Right lung (tissue), 5 donors: Measurements from ENCODE around the gene SENP3. TPM values are rescaled to one million over a fixed set of nuclear protein-coding genes. Genes with fewer than 3 reads are reported as not detected.

Experiments used
- DNase-seq, 2 donors: peaks; one replicate each; pipeline ENCODE4 v3.0.0-alpha.2; 2013
- polyA plus RNA-seq, 5 donors: library from polyadenylated mRNA; unstranded; fragments of 120-200 nt; gene quantifications; one replicate each; pipeline versions ENCODE4 v1.2.1 to v1.2.3, GENCODE V29; 2013; ENCODE audit warnings: inconsistent platforms in 1 of 5, low replicate concordance in 1 of 5; ENCODE audit not compliant: insufficient read length in 5 of 5, insufficient read depth in 1 of 5

Gene SENP3
- polyA plus RNA-seq, 5 donors = 61.1 to 72.4 (median 70.5) TPM

DNA sequence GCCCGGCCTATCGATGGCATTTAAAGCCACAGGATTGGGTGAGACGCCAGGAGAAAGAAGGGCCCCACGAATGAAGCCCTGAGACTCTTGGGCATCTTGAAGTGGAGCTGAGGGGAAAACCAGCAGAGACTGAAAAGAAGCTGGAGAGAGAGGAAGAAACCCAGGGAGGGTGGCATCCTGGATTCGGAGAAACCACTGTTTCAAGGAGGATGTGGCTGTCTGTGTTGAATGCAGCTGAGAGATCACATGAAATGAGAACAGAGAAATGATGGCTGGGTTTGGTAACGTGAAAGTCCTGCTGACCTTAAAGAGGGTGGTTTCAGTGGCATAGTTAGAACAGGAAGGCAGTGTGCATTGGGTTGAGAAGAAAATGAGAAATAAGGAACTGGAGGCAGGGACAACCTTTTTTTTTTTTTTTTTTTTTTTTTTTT is 9.1 kb upstream of the SENP3 start:
- DNase-seq = no peak

DNA sequence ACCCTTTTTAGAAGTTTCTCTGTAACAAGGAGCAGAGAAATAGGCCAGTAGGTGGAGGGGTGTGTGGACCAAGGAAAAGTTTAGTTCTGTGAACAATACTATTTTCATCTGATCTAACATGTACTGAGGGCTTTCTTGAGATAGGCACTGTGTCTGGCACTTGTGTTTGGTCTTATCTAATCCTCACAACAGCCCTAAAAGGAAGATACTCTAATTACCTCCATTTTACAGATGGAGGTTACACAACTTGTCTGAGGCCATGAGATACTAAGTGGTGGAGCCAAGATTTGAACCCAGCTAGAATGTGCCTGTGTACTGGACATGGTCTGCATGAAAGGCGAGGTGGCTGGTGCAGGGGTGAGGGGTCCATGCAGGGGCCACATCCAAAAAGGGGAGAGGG is 8.4 kb upstream of the SENP3 start:
- DNase-seq = no peak

DNA sequence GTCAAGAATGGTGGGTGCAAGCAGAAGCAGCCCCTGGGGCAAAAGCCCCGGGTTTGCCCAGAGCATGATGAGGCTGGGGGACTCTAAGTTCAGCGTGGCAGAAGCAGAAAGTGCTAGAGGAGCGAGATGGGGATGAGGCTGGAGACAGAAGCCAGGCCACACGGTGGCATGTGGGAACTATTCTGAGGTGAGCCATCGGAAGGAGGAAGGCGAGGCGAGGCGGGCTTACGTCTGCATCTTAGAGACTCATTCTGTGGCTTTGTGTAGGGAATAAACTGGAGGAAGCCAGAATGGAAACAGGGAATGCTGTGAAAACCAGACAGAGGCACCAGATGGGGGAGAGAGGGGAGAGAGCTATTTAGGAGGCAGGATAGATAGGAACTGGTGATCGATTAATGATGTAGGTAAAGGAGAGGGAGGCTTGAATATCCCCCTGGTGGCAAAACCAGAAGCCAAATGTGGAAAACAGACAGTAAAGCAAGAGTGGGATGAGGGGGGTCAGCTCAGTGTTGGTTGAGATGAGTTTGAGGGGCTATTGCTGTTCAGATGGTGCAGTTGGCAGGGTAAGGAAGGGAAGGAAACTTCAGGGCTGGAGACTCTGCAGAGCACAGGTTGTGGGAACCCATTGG is 6.3 kb upstream of the SENP3 start:
- DNase-seq = no peak

DNA sequence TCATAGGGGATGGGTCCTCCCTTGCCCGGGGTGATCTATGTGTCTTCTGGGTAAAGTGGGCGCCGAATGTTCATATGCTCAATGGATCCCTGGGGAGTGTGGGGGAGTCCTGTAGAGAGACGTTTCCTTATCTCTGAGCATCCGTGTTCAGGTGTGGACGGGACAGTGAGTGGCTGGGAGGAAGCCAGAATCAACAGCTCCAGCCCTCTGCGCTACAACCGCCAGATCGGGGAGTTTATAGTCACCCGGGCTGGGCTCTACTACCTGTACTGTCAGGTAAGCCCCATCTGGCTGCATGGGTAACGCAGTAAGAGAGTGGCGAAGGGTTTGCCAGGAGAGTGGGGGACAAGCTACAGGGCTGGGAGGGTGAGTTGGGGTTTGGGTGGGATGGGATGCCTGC is 5.1 kb upstream of the SENP3 start:
- no peak for DNase-seq

DNA sequence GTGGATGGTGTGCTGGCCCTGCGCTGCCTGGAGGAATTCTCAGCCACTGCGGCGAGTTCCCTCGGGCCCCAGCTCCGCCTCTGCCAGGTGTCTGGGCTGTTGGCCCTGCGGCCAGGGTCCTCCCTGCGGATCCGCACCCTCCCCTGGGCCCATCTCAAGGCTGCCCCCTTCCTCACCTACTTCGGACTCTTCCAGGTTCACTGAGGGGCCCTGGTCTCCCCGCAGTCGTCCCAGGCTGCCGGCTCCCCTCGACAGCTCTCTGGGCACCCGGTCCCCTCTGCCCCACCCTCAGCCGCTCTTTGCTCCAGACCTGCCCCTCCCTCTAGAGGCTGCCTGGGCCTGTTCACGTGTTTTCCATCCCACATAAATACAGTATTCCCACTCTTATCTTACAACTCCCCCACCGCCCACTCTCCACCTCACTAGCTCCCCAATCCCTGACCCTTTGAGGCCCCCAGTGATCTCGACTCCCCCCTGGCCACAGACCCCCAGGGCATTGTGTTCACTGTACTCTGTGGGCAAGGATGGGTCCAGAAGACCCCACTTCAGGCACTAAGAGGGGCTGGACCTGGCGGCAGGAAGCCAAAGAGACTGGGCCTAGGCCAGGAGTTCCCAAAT is 4.5 kb upstream of the SENP3 start:
- DNase-seq = no peak

DNA sequence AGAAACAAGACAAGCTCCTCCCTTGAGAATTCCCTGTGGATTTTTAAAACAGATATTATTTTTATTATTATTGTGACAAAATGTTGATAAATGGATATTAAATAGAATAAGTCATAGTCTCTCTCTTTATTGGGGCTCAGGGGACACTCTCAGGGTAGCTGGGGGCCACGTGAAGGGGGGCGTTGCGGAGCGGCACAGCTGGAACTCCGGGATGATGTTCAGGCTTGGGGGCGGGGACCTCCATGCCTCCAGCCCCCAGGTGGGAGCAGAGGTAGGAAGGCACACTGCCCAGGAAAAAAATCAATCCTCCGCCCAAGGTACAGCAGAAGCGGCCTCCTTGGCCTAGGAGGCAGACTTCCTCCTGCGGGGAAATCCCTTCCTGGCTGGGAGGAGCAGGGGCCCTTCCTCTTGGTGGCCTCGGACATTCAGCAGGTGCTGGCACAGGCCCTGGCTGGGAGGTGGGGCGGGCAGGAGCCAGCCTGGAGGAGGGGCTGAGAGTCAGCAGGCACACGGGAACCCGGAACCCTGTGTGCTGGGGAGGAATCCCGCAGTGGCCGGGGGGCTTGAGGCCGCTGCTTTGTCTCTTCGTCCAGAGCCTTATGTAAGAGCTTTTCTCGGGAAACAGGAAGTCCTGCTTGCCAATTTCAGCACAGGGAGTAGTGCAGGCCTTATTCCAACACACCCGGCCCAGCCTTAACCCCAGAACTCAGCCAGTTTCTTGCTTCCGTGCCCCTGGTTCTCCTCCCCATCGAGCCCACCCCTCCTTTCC is 3.8 kb upstream of the SENP3 start:
- DNase-seq = peak; percentile 90 to 92

DNA sequence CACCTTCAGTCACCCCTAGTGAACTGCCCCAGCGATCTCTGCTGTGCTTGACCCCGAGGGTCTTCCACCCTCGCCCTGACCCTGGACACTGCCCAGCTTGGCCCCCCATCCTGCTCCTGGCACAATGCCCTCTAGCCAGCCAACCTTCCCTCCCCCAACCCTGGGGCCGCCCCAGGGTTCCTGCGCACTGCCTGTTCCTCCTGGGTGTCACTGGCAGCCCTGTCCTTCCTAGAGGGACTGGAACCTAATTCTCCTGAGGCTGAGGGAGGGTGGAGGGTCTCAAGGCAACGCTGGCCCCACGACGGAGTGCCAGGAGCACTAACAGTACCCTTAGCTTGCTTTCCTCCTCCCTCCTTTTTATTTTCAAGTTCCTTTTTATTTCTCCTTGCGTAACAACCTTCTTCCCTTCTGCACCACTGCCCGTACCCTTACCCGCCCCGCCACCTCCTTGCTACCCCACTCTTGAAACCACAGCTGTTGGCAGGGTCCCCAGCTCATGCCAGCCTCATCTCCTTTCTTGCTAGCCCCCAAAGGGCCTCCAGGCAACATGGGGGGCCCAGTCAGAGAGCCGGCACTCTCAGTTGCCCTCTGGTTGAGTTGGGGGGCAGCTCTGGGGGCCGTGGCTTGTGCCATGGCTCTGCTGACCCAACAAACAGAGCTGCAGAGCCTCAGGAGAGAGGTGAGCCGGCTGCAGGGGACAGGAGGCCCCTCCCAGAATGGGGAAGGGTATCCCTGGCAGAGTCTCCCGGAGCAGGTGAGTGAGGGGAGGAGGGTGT is 3.0 kb upstream of the SENP3 start, which contains the start of gene TNFSF13:
TSS of gene TNFSF13 (plus strand) at position 207 of the 776 bp plus-strand sequence. CDS start at position 497, 290 bp downstream.
- DNase-seq = no peak

DNA sequence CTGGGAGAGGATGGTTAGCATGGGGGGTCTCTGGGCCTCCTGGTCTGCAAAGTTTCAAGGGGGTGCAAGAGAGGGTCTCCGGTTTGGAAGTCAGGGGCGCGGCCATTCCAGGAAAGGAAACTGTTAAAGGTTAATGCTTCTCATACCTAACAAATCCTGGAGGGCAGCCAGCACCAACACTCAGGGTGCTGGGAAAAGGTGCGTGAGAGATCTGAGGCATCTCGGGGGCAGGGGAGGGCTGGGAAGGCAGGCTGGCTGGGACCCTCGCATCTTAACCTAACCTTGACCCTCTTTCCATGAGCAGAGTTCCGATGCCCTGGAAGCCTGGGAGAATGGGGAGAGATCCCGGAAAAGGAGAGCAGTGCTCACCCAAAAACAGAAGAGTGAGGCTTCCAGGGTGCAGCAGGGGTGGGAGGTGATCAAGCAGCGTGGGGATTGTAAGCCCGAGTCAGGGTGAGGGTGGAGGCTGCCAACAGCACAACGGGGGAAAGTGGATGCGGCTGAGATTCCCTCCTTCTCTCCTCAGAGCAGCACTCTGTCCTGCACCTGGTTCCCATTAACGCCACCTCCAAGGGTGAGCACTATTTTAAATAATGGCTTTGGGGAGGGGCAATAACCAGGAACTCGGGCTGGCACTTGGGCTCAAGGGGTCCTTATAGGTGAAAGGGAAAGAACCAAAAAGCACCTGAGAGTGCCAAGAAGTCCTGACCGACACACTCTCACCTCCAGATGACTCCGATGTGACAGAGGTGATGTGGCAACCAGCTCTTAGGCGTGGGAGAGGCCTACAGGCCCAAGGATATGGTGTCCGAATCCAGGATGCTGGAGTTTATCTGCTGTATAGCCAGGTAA is 2.2 kb upstream of the SENP3 start:
- DNase-seq = no peak

DNA sequence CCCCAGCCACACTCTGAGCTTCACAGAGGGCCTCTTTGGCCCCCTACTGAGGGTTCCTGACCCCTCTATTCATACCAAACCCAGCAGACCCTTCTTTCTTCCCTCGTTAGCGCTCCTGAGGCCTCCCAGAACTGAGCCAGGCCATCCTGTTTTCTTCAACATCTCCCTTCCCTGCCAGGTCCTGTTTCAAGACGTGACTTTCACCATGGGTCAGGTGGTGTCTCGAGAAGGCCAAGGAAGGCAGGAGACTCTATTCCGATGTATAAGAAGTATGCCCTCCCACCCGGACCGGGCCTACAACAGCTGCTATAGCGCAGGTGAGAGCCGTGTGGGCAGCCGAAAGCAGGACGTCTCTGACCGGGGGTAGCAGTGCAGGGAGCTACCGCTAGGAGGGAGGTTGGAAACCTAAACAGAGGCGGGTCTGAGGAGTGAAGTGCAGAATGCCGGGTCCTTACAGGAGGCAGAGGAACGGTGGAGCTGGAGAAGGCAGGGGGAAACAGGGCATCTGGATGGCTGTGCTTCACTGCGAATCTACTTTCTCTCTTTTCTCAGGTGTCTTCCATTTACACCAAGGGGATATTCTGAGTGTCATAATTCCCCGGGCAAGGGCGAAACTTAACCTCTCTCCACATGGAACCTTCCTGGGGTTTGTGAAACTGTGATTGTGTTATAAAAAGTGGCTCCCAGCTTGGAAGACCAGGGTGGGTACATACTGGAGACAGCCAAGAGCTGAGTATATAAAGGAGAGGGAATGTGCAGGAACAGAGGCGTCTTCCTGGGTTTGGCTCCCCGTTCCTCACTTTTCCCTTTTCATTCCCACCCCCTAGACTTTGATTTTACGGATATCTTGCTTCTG is 1.3 kb upstream of the SENP3 start:
- no peak for DNase-seq

DNA sequence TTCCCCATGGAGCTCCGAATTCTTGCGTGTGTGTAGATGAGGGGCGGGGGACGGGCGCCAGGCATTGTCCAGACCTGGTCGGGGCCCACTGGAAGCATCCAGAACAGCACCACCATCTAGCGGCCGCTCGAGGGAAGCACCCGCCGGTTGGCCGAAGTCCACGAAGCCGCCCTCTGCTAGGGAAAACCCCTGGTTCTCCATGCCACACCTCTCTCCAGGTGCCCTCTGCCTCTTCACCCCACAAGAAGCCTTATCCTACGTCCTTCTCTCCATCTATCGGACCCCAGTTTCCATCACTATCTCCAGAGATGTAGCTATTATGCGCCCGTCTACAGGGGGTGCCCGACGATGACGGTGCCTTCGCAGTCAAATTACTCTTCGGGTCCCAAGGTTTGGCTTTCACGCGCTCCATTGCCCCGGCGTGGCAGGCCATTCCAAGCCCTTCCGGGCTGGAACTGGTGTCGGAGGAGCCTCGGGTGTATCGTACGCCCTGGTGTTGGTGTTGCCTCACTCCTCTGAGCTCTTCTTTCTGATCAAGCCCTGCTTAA is 617 bp upstream of the SENP3 start:
- DNase-seq = peak; percentile 82 to 90

DNA sequence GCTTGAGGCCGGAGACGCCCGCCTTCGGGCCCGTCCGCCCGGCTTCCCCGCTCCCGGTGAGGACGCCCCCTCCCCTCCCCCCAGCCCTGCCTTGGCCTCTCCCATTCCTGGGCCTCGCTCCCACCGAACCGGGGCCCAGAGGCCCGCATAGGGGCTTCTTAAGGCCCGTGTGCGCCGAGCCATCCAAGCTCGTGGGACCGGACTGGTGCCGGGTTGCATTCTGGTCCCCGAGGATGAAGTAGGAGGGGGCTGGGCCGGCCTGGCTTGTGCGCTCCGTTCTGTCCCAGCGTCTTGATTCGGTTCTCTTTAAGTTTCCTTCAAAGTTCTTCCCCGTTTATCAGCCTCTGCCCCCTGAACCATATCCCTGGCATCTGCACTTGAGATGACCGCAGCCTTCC is 488 bp downstream of the SENP3 start:
- DNase-seq = no peak

DNA sequence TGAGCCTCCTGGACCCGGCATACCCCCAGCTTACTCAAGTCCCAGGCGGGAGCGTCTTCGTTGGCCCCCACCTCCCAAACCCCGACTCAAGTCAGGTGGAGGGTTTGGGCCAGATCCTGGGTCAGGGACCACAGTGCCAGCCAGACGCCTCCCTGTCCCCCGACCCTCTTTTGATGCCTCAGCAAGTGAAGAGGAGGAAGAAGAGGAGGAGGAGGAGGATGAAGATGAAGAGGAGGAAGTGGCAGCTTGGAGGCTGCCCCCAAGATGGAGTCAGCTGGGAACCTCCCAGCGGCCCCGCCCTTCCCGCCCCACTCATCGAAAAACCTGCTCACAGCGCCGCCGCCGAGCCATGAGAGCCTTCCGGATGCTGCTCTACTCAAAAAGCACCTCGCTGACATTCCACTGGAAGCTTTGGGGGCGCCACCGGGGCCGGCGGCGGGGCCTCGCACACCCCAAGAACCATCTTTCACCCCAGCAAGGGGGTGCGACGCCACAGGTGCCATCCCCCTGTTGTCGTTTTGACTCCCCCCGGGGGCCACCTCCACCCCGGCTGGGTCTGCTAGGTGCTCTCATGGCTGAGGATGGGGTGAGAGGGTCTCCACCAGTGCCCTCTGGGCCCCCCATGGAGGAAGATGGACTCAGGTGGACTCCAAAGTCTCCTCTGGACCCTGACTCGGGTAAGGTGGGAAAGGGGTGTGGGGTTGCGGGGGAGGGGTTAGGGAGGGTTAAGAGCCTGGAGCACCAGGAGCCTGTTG is 1.6 kb downstream of the SENP3 start:
- DNase-seq = no peak

DNA sequence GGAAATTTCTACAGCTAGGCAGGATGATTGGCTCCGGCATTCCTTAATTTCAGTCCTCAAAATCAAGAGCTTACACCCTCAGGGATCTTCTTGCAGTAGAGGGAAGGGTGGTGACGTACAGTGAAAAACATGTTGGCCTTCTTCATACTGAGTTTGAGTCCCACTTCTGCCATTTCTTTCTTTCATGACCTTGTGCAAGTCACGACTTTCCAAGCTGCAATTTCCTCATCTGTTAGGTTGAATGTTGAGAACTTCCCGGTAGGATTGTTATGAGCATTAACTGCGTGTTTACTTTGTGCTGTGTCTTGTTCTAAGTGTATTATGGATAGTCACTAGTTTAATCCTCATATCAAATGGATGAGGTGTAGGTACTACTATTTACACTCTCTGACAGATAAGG is 7.9 kb downstream of the SENP3 start:
- DNase-seq = no peak

DNA sequence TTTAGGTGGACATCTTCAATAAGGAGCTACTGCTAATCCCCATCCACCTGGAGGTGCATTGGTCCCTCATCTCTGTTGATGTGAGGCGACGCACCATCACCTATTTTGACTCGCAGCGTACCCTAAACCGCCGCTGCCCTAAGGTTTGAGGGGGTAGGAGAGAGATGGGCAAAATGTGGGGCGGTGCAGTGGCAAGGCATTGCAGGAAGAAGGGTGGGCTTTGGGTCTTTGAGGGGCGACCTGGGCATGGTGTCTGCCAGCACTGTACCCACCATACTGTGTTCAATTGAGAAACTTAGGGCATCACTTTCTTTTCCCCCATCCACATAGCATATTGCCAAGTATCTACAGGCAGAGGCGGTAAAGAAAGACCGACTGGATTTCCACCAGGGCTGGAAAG is 8.6 kb downstream of the SENP3 start:
- no peak for DNase-seq

DNA sequence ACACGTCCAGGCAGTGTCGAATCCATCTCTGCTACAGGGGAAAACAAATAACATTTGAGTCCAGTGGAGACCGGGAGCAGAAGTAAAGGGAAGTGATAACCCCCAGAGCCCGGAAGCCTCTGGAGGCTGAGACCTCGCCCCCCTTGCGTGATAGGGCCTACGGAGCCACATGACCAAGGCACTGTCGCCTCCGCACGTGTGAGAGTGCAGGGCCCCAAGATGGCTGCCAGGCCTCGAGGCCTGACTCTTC is 10.5 kb downstream of the SENP3 start:
- no peak for DNase-seq

DNA sequence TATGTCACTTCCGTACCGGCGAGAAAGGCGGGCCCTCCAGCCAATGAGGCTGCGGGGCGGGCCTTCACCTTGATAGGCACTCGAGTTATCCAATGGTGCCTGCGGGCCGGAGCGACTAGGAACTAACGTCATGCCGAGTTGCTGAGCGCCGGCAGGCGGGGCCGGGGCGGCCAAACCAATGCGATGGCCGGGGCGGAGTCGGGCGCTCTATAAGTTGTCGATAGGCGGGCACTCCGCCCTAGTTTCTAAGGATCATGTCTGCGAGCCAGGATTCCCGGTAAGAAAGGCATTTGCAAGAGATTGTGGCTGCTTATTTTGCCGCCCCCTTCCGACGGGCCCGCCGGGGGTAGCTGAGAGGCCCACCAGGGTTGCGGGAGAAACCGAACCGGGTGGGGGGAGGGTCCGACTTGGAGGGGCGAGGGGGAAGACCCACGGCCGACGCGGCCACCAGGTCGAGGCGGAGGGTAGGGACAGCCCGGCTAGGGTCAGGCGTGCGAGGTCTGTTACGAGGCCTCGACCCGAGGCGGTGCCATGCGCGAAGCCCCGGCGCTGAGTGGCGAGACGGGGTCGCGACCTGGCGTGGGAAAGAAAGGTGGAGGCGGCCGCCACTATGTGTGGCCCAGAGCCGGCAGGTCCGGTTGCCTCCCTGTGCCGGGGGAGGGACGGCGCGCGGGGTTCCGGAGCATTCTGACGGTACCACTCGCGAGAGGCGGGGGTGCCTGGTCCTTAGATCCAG is 11.0 kb downstream of the SENP3 start:
- DNase-seq = peak; percentile 99

DNA sequence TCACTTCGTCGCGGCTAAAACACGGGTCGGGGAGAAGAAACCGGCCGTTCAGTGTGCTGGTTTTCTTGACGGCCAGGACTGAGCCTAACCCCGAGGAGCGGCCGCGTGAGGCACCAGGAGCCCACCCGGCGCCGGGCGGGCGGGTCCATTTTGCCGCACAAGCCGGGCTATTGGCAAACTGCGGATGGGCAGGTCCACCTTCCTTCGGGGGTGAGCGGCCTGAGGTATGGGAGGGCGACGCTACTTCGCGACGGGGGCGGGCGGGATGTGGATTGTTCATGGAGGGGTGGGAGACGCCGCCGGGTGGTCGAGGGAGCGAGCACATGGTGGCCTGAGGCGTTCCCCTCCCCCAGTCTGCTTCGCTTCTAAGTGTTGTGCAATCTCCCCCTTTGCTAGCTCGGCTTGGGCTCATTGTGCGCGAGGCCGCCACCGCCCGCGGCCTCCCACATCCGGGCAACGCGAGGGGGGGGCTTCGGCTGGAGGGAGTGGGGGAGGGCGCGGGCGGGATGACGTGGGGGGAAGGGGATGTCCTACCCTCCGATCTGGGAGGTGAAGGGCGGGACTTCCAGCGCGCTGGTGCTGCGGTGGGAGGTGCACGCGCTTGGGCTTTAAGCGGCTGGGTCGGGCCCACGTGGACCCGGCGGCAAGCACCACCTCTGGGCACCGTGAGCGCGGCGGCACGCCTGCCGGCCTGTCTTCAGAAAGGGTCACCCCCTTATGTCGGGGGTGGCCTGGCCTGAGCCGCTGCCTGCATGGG is 11.8 kb downstream of the SENP3 start:
- peak; percentile 94 to 95 for DNase-seq
